T-helper 1 cell treated with Interleukin-12 subunit alpha and Interleukin-12 subunit beta and Interleukin-4 antibody, amounts not matched to agents 30 μg/mL and 1 μg/mL, for 36 hours (primary cell): ENCODE measurements around the gene MAN1C1.
A peak's percentile ranks its signal among the peaks of the same experiment; 100 is the strongest.

Experiments
- H3K27ac Mint-ChIP-seq: one replicate; pipeline ENCODE4 v1.8.0; 2021; ENCODE audit warnings: mild to moderate bottlenecking, mixed read lengths
- H3K27me3 Mint-ChIP-seq: one replicate; pipeline ENCODE4 v1.8.0; 2021; ENCODE audit warnings: low read depth, mixed read lengths
- H3K36me3 Mint-ChIP-seq: one replicate; pipeline ENCODE4 v1.8.0; 2021; ENCODE audit warnings: low read depth, mixed read lengths
- H3K4me1 Mint-ChIP-seq: one replicate; pipeline ENCODE4 v1.8.0; 2021; ENCODE audit warnings: low read depth, mixed read lengths
- H3K4me3 Mint-ChIP-seq: one replicate; pipeline ENCODE4 v1.8.0; 2021; ENCODE audit warnings: mild to moderate bottlenecking, moderate library complexity, mixed read lengths
- H3K9me3 Mint-ChIP-seq: one replicate; pipeline ENCODE4 v1.8.0; 2021; ENCODE audit warnings: mixed read lengths

Gene MAN1C1

GRCh38 chr1:25773441-25774125, 157.0 kb downstream of the MAN1C1 start:
- Mint-ChIP-seq H3K36me3 (peaks cover 4% of the 10 kb centered on the region), H3K9me3 (no peaks in the 10 kb centered on the region), H3K27me3 (peaks cover 50% of the 10 kb centered on the region), H3K4me3 (no peak overlapping the region), H3K4me1 (peaks cover 27% of the 10 kb centered on the region), H3K27ac (no peak overlapping the region)

GRCh38 chr1:25774206-25774803, 157.7 kb downstream of the MAN1C1 start:
- H3K9me3 Mint-ChIP-seq, result no peaks in the 10 kb centered on the region
- H3K27ac Mint-ChIP-seq, result no peak overlapping the region
- peaks cover 27% of the 10 kb centered on the region for H3K4me1 Mint-ChIP-seq
- H3K36me3 Mint-ChIP-seq, result peaks cover 4% of the 10 kb centered on the region
- no peak overlapping the region for H3K4me3 Mint-ChIP-seq
- peaks cover 50% of the 10 kb centered on the region for H3K27me3 Mint-ChIP-seq

- H3K36me3 Mint-ChIP-seq, result peaks cover 4% of the 10 kb centered on the region
- H3K27ac Mint-ChIP-seq, result peak overlapping the region; percentile 53
- peaks cover 27% of the 10 kb centered on the region for H3K4me1 Mint-ChIP-seq
- peaks cover 46% of the 10 kb centered on the region for H3K27me3 Mint-ChIP-seq
- no peaks in the 10 kb centered on the region for H3K9me3 Mint-ChIP-seq
- H3K4me3 Mint-ChIP-seq, result peak overlapping the region; percentile 54
These were observed 158.6 kb downstream of the MAN1C1 start for GRCh38 chr1:25774921-25775771.

- no peaks in the 10 kb centered on the region for H3K9me3 Mint-ChIP-seq
- H3K4me3 Mint-ChIP-seq, result no peak overlapping the region
- peaks cover 17% of the 10 kb centered on the region for H3K4me1 Mint-ChIP-seq
- no peaks in the 10 kb centered on the region for H3K36me3 Mint-ChIP-seq
- H3K27ac Mint-ChIP-seq, result no peak overlapping the region
- H3K27me3 Mint-ChIP-seq, result peaks cover 24% of the 10 kb centered on the region
These were observed 162.8 kb downstream of the MAN1C1 start for GRCh38 chr1:25779388-25779787.

- Mint-ChIP-seq H3K9me3 (no peaks in the 10 kb centered on the region), H3K4me3 (no peak overlapping the region), H3K27me3 (peaks cover 25% of the 10 kb centered on the region), H3K4me1 (peaks cover 14% of the 10 kb centered on the region), H3K27ac (no peak overlapping the region), H3K36me3 (no peaks in the 10 kb centered on the region)
These were observed 163.3 kb downstream of the MAN1C1 start for GRCh38 chr1:25779894-25780293.

GRCh38 chr1:25780318-25781129, 163.9 kb downstream of the MAN1C1 start:
- Mint-ChIP-seq H3K36me3 (no peaks in the 10 kb centered on the region), H3K9me3 (no peaks in the 10 kb centered on the region), H3K27ac (no peak overlapping the region)

GRCh38 chr1:25781130-25781433, 164.5 kb downstream of the MAN1C1 start:
- Mint-ChIP-seq H3K4me3 (no peak overlapping the region), H3K27ac (no peak overlapping the region), H3K9me3 (no peaks in the 10 kb centered on the region), H3K27me3 (peaks cover 24% of the 10 kb centered on the region), H3K4me1 (peaks cover 4% of the 10 kb centered on the region), H3K36me3 (no peaks in the 10 kb centered on the region)

More at GRCh38 chr1:25780318-25781129, 163.9 kb downstream of the MAN1C1 start:
- H3K4me3 Mint-ChIP-seq, result no peak overlapping the region
- H3K4me1 Mint-ChIP-seq, result peaks cover 7% of the 10 kb centered on the region
- peaks cover 24% of the 10 kb centered on the region for H3K27me3 Mint-ChIP-seq

- Mint-ChIP-seq H3K9me3 (no peaks in the 10 kb centered on the region), H3K4me3 (no peak overlapping the region), H3K36me3 (no peaks in the 10 kb centered on the region), H3K27me3 (peaks cover 25% of the 10 kb centered on the region), H3K27ac (no peak overlapping the region), H3K4me1 (peaks cover 4% of the 10 kb centered on the region)
These were observed 166.1 kb downstream of the MAN1C1 start for GRCh38 chr1:25782608-25783201.

GRCh38 chr1:25784575-25785051, 168.0 kb downstream of the MAN1C1 start:
- H3K27ac Mint-ChIP-seq, result no peak overlapping the region
- peaks cover 31% of the 10 kb centered on the region for H3K27me3 Mint-ChIP-seq
- no peaks in the 10 kb centered on the region for H3K36me3 Mint-ChIP-seq
- H3K4me1 Mint-ChIP-seq, result no peaks in the 10 kb centered on the region
- no peak overlapping the region for H3K4me3 Mint-ChIP-seq
- no peaks in the 10 kb centered on the region for H3K9me3 Mint-ChIP-seq

- Mint-ChIP-seq H3K36me3 (no peaks in the 10 kb centered on the region), H3K4me3 (no peak overlapping the region), H3K9me3 (no peaks in the 10 kb centered on the region), H3K27ac (no peak overlapping the region), H3K4me1 (no peaks in the 10 kb centered on the region), H3K27me3 (peaks cover 36% of the 10 kb centered on the region)
These were observed 168.9 kb downstream of the MAN1C1 start for GRCh38 chr1:25785333-25786067.

- H3K27ac Mint-ChIP-seq, result no peak overlapping the region
- no peaks in the 10 kb centered on the region for H3K9me3 Mint-ChIP-seq
- H3K36me3 Mint-ChIP-seq, result no peaks in the 10 kb centered on the region
- no peaks in the 10 kb centered on the region for H3K4me1 Mint-ChIP-seq
- no peak overlapping the region for H3K4me3 Mint-ChIP-seq
- H3K27me3 Mint-ChIP-seq, result peaks cover 41% of the 10 kb centered on the region
These were observed 170.5 kb downstream of the MAN1C1 start for GRCh38 chr1:25786887-25787759.

- H3K27ac Mint-ChIP-seq, result no peak overlapping the region
- H3K36me3 Mint-ChIP-seq, result no peaks in the 10 kb centered on the region
- peaks cover 40% of the 10 kb centered on the region for H3K27me3 Mint-ChIP-seq
- no peaks in the 10 kb centered on the region for H3K4me1 Mint-ChIP-seq
- H3K9me3 Mint-ChIP-seq, result no peaks in the 10 kb centered on the region
- H3K4me3 Mint-ChIP-seq, result no peak overlapping the region
These were observed 171.2 kb downstream of the MAN1C1 start for GRCh38 chr1:25787760-25788166.

GRCh38 chr1:25790472-25790871, 173.9 kb downstream of the MAN1C1 start:
- Mint-ChIP-seq H3K27me3 (peaks cover 49% of the 10 kb centered on the region), H3K4me1 (no peaks in the 10 kb centered on the region), H3K9me3 (no peaks in the 10 kb centered on the region), H3K4me3 (no peak overlapping the region), H3K27ac (no peak overlapping the region), H3K36me3 (no peaks in the 10 kb centered on the region)
